Lung (tissue), 12 donors: Measurements from ENCODE around the gene FAM184A. TPM values are rescaled to one million over a fixed set of nuclear protein-coding genes. Genes with fewer than 3 reads are reported as not detected.

Source experiments
- ATAC-seq: fragments of 200-7000 bp; cut with Tn5 transposase; one replicate; pipeline ENCODE4 v1.9.1; 2020; ENCODE audit warnings: moderate number of reproducible peaks; ENCODE audit not compliant: insufficient read depth, low FRiP score
- DNase-seq, 3 donors: peaks; one replicate each; pipeline ENCODE4 v3.0.0-alpha.2; 2013 to 2017
- H3K27ac ChIP-seq, 2 donors: one replicate each; pipeline ENCODE4 v1.5.1; 2013; ENCODE audit warnings: mild to moderate bottlenecking in 2 of 2, moderate library complexity in 2 of 2, control low read depth in 1 of 2, inconsistent platforms in 1 of 2, low read depth in 1 of 2, low read length in 1 of 2
- H3K27me3 ChIP-seq, 3 donors: one replicate each; pipeline ENCODE4 v1.5.1; 2013; ENCODE audit warnings: low read length in 2 of 3; ENCODE audit not compliant: control insufficient read depth in 3 of 3, insufficient read depth in 3 of 3
- H3K36me3 ChIP-seq, 4 donors: one replicate each; pipeline ENCODE4 v1.5.1; 2013; ENCODE audit warnings: low read length in 4 of 4, mild to moderate bottlenecking in 1 of 4, moderate library complexity in 1 of 4; ENCODE audit not compliant: control insufficient read depth in 4 of 4, insufficient read depth in 4 of 4
- H3K4me1 ChIP-seq, 5 donors: one replicate each; pipeline ENCODE4 v1.5.1; 2013; ENCODE audit warnings: low read length in 5 of 5, mild to moderate bottlenecking in 2 of 5, moderate library complexity in 1 of 5; ENCODE audit not compliant: control insufficient read depth in 5 of 5, insufficient read depth in 5 of 5
- H3K4me3 ChIP-seq: one replicate; pipeline ENCODE4 v1.5.1; 2013; ENCODE audit warnings: mild to moderate bottlenecking, control low read depth, moderate library complexity
- H3K9ac ChIP-seq, 2 donors: one replicate each; pipeline ENCODE4 v1.5.1; 2013; ENCODE audit warnings: low read length in 2 of 2, control low read depth in 1 of 2; ENCODE audit not compliant: insufficient read depth in 1 of 2
- H3K9me3 ChIP-seq, 4 donors: one replicate each; pipeline ENCODE4 v1.5.1; 2013; ENCODE audit warnings: low read length in 3 of 4, mild to moderate bottlenecking in 1 of 4, moderate library complexity in 1 of 4; ENCODE audit not compliant: control insufficient read depth in 4 of 4, insufficient read depth in 3 of 4
- WGBS, 2 donors: extraction: QIAGEN DNeasy Blood & Tissue Kit; methylation state at CpG; one replicate each; pipeline ENCODE4 v1.1.7; 2013; 5-methylcytosine and 5-hydroxymethylcytosine counted together
- polyA plus RNA-seq, 2 donors: library from polyadenylated mRNA; stranded (reverse); fragments of 200-250 nt; gene quantifications; one replicate each; pipeline ENCODE4 v1.2.1, GENCODE V29; 2013
- total RNA-seq, 2 donors: library from RNA; depleted of rRNA in 1 of 2; stranded (reverse); fragments of >200 nt in 1 of 2; gene quantifications; one replicate each; pipeline ENCODE4 v1.2.1, GENCODE V29; 2014 to 2021
- TF ChIP-seq, protein P1 (sequence below): IDR thresholded peaks from 2 replicates; pipeline ENCODE4 v1.5.1; 2012; ENCODE audit warnings: mild to moderate bottlenecking; ENCODE audit errors: control extremely low read depth, extremely low read depth
- donor health status: control.
- donor health status: control.
- donor health status: Bipolar disorder and iron deficiency.
- donor health status: healthy.
- donor health status: DM: yes; HTN: yes; CAD: no.

FAM184A gene
- total and polyA plus RNA-seq, 4 donors = 4.4 to 63.4 (median 22.7) TPM

DNA sequence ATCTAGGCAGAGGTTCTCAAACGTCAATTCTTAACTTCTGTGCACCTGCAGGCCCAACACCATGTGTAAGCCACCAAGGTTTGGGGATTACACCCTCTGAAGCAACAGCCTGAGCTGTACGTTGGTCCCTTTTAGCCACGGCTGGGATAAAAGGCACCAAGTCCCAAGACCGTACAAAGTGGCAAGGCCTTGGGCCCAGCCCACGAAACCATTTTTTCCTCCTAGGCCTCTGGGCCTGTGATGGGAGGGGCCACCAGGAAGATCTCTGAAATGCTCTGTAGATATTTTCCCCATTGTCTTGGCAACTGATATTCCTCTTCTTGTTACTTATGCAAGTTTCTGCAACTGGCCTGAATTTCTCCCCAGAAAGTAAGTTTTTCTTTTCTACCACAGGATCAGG lies 4.5 kb upstream of the FAM184A start:
- Histone ChIP-seq H3K4me1 (peaks cover 0 to 11% (median 0%) of the 10 kb centered on the region in 5 donors), H3K27me3 (no peaks in the 10 kb centered on the region), H3K9me3 (peaks cover 0 to 6% (median 0%) of the 10 kb centered on the region in 4 donors), H3K27ac (no peak overlapping the region), H3K4me3 (no peak overlapping the region), H3K36me3 (no peaks in the 10 kb centered on the region), H3K9ac (no peak overlapping the region)
- 95 to 97% methylated on average over 5 of the region's 5 CpGs for WGBS, 2 donors
- TF ChIP-seq, protein P1, sequence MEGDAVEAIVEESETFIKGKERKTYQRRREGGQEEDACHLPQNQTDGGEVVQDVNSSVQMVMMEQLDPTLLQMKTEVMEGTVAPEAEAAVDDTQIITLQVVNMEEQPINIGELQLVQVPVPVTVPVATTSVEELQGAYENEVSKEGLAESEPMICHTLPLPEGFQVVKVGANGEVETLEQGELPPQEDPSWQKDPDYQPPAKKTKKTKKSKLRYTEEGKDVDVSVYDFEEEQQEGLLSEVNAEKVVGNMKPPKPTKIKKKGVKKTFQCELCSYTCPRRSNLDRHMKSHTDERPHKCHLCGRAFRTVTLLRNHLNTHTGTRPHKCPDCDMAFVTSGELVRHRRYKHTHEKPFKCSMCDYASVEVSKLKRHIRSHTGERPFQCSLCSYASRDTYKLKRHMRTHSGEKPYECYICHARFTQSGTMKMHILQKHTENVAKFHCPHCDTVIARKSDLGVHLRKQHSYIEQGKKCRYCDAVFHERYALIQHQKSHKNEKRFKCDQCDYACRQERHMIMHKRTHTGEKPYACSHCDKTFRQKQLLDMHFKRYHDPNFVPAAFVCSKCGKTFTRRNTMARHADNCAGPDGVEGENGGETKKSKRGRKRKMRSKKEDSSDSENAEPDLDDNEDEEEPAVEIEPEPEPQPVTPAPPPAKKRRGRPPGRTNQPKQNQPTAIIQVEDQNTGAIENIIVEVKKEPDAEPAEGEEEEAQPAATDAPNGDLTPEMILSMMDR = no peak
- ATAC-seq (no peak), DNase-seq (no peak)

DNA sequence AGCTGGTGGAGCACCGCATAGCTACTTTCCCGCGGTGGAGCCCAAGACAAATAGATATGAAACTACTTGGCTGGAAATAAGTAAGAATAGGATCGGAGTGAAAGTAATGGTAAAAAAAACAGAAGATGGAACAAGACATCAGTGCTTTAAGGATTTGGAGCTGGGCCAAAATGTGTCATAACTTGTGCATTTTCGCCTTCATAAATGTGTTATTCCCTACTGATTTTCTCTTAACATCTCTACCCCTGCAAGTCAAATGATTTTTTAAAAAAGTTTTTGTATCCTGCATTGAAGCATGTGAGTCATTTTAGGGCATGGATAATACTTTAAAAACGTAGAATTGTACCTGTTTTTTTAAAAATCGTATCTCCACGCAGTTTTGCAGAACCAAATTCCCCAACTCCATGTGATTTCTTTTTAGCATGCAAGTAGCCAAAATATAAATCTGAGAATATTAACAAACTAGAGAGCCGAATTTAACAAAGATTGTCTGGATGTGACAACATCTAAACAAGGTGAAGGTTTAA lies 882 bp upstream of the FAM184A start:
- peaks cover 0 to 3% (median 0%) of the 10 kb centered on the region in 3 donors for H3K27me3 ChIP-seq
- no peaks in the 10 kb centered on the region for H3K36me3 ChIP-seq
- peak in 2 of 3 donors; percentile 74 to 82 for DNase-seq
- WGBS, 2 donors = 11 to 17% methylated on average over 9 of the region's 9 CpGs
- H3K9ac ChIP-seq = peak overlapping the region; percentile 27 to 83
- TF ChIP-seq, protein P1 = no peak
- peaks cover 0 to 22% (median 3%) of the 10 kb centered on the region in 5 donors for H3K4me1 ChIP-seq
- H3K4me3 ChIP-seq = peak overlapping the region; percentile 85
- H3K9me3 ChIP-seq = peaks cover 0 to 6% (median 0%) of the 10 kb centered on the region in 4 donors
- no peak for ATAC-seq
- H3K27ac ChIP-seq = peak overlapping the region in 1 of 2 donors; percentile 96

DNA sequence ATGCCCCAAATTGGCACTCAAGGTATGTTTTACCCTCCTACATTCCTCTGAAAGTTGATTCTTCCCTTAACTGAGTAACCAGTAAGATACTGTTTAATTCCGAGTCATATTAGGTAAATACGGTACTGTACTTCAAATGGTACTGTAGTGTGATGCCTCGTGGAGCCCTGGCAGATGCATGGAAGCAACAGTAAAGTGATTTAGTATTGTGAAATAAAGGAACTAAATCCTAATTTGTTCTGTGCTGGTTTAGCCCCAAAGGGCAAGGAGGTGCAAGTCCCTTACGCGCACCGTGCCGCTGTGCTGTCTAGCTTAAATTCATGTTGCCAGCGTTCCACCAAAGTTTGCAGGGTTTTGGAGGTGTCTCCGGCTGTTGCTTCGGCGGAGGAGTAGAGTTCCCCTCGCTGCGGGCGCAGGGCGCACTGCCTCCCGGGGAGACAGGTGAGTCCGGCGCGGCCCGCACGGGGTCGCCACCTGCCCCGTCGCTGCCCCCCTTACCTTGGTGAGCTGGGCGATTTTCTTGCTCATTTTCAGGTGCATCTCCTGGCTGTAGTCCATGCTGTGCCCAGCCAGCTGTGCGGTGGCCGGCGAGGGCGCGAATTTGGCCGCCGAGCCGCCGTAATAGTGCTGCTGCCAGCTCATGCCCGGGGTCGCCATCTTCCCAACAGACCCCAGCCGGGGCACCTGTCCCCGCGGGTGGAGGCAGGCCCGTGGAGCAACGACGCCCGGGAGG lies 655 bp downstream of the FAM184A start:
- peak; percentile 39 for ATAC-seq
- Histone ChIP-seq H3K9ac (peak overlapping the region; percentile 31 to 69), H3K27me3 (peaks cover 0 to 3% (median 0%) of the 10 kb centered on the region in 3 donors), H3K9me3 (peaks cover 0 to 4% (median 0%) of the 10 kb centered on the region in 4 donors), H3K27ac (peak overlapping the region in 1 of 2 donors; percentile 96), H3K36me3 (no peaks in the 10 kb centered on the region), H3K4me1 (peaks cover 0 to 22% (median 3%) of the 10 kb centered on the region in 5 donors), H3K4me3 (peak overlapping the region; percentile 85)
- 2% methylated on average over 40 to 43 of the region's 43 CpGs for WGBS, 2 donors
- TF ChIP-seq, protein P1 = no peak
- peak; percentile 50 to 56 (median 54) for DNase-seq
